IMR-90 (cell line): ENCODE measurements around the gene STAT3. TPM values are rescaled to one million over a fixed set of nuclear protein-coding genes. Genes with fewer than 3 reads are reported as not detected.
A peak's percentile ranks its signal among the peaks of the same experiment; 100 is the strongest.

ENCODE experiments used
- ATAC-seq: fragments of 200-7000 bp; cut with Tn5 transposase; 2 replicates; pipeline ENCODE4 v1.9.1; 2020; ENCODE audit warnings: low read depth, mild to moderate bottlenecking, moderate library complexity
- BruUV-seq: library from RNA; stranded (reverse); fragments of 400-500 nt; replicated peaks from 2 replicates; lab custom pipeline; 2021; lab: Mats Ljungman, UMichigan
- CTCF ChIA-PET: fragments of 300-600 bp; formaldehyde crosslinking; extraction: SDS; loops from one replicate; lab custom pipeline; 2021; ENCODE audit warnings: antibody characterized with exemption; lab: Yijun Ruan, JAX
- POLR2A ChIA-PET: fragments of 300-600 bp; sonication (Branson Sonifier 250); formaldehyde crosslinking; loops from one replicate; lab custom pipeline; 2022; ENCODE audit warnings: antibody characterized with exemption; ENCODE audit not compliant: unreplicated experiment; lab: Charles Lee
- DNase-seq: peaks from one replicate; pipeline ENCODE4 v3.0.0; 2013
- H2AFZ ChIP-seq: replicated peaks from 2 replicates; pipeline ENCODE3; 2013; ENCODE audit warnings: low read length, mild to moderate bottlenecking; ENCODE audit not compliant: poor library complexity
- H2AK5ac ChIP-seq: 2 replicates; pipeline ENCODE4 v1.6.1; 2013; ENCODE audit warnings: low read depth, low read length, inconsistent platforms
- H2AK9ac ChIP-seq: replicated peaks from 2 replicates; pipeline ENCODE3; 2013; ENCODE audit warnings: mild to moderate bottlenecking, low read depth, low read length, moderate library complexity; ENCODE audit not compliant: poor library complexity
- H2BK120ac ChIP-seq: 2 replicates; pipeline ENCODE4 v1.6.1; 2013; ENCODE audit warnings: low read depth, low read length, inconsistent platforms
- H2BK15ac ChIP-seq: 3 replicates; pipeline ENCODE4 v1.6.1; 2013; ENCODE audit warnings: low read depth, low read length, inconsistent platforms
- H2BK20ac ChIP-seq: 2 replicates; pipeline ENCODE4 v1.6.1; 2013; ENCODE audit warnings: low read depth, mild to moderate bottlenecking, inconsistent platforms, low read length, moderate library complexity
- H2BK5ac ChIP-seq: 2 replicates; pipeline ENCODE4 v1.6.1; 2013; ENCODE audit warnings: mild to moderate bottlenecking, low read depth, low read length, inconsistent platforms; ENCODE audit not compliant: poor library complexity, severe bottlenecking
- H3K14ac ChIP-seq: replicated peaks from 2 replicates; pipeline ENCODE4 v1.6.1; 2013; ENCODE audit warnings: low read depth, low read length, inconsistent platforms
- H3K18ac ChIP-seq: 2 replicates; pipeline ENCODE4 v1.6.1; 2013; ENCODE audit warnings: low read depth, low read length, control low read depth
- H3K23ac ChIP-seq: 2 replicates; pipeline ENCODE4 v1.6.1; 2013; ENCODE audit warnings: low read depth, low read length, inconsistent platforms
- H3K27ac ChIP-seq: 2 replicates; pipeline ENCODE4 v1.5.1; 2013; ENCODE audit warnings: mild to moderate bottlenecking, control low read depth, low read length; ENCODE audit not compliant: insufficient read depth
- H3K27me3 ChIP-seq: 2 replicates; pipeline ENCODE4 v1.6.1; 2013; ENCODE audit warnings: low read length; ENCODE audit not compliant: control insufficient read depth, insufficient read depth
- H3K36me3 ChIP-seq: 2 replicates; pipeline ENCODE4 v1.6.1; 2013; ENCODE audit warnings: low read length, mixed read lengths; ENCODE audit not compliant: control insufficient read depth, insufficient read depth
- H3K4ac ChIP-seq: 2 replicates; pipeline ENCODE4 v1.6.1; 2013; ENCODE audit warnings: low read depth, low read length, inconsistent platforms
- H3K4me1 ChIP-seq: 2 replicates; pipeline ENCODE4 v1.6.1; 2013; ENCODE audit warnings: low read length, mixed read lengths; ENCODE audit not compliant: control insufficient read depth, insufficient read depth
- H3K4me2 ChIP-seq: 2 replicates; pipeline ENCODE4 v1.6.1; 2013; ENCODE audit warnings: low read depth, mild to moderate bottlenecking, control low read depth, low read length, moderate library complexity
- H3K4me3 ChIP-seq: 2 replicates; pipeline ENCODE4 v1.5.1; 2013; ENCODE audit warnings: low read depth, mild to moderate bottlenecking, control low read depth, low read length, moderate library complexity; ENCODE audit not compliant: insufficient read depth
- H3K56ac ChIP-seq: 2 replicates; pipeline ENCODE4 v1.6.1; 2013; ENCODE audit warnings: low read length, inconsistent platforms; ENCODE audit not compliant: insufficient read depth; ENCODE audit errors: extremely low read depth
- H3K79me1 ChIP-seq, 2 experiments: 2 replicates each; pipeline ENCODE4 v1.6.1; 2013; ENCODE audit warnings: low read length in 2 of 2, inconsistent platforms in 1 of 2, low read depth in 1 of 2
- H3K9ac ChIP-seq: 2 replicates; pipeline ENCODE4 v1.6.1; 2013; ENCODE audit warnings: low read depth, low read length, control low read depth
- H3K9me1 ChIP-seq: 2 replicates; pipeline ENCODE4 v1.6.1; 2013; ENCODE audit warnings: low read length, inconsistent platforms; ENCODE audit not compliant: insufficient read depth
- H3K9me3 ChIP-seq: 2 replicates; pipeline ENCODE4 v1.6.1; 2013; ENCODE audit warnings: low read length; ENCODE audit not compliant: control insufficient read depth, insufficient read depth
- H4K20me1 ChIP-seq: 2 replicates; pipeline ENCODE4 v1.6.1; 2013; ENCODE audit warnings: low read length, inconsistent platforms; ENCODE audit not compliant: insufficient read depth
- H4K5ac ChIP-seq: 2 replicates; pipeline ENCODE4 v1.6.1; 2013; ENCODE audit warnings: mild to moderate bottlenecking, low read depth, low read length, control low read depth
- H4K8ac ChIP-seq, 2 experiments: 2 replicates each; pipeline ENCODE4 v1.6.1; 2013; ENCODE audit warnings: low read depth in 2 of 2, low read length in 2 of 2, control low read depth in 1 of 2, inconsistent platforms in 1 of 2
- H4K91ac ChIP-seq: 2 replicates; pipeline ENCODE4 v1.6.1; 2013; ENCODE audit warnings: low read depth, low read length, inconsistent platforms; ENCODE audit not compliant: insufficient read depth
- BHLHE40 ChIP-seq: fragments of 150-350 bp; IDR thresholded peaks from 2 replicates; pipeline ENCODE4 v1.6.1; 2016; ENCODE audit warnings: mild to moderate bottlenecking, low read depth, low read length
- CEBPB ChIP-seq: IDR thresholded peaks from 2 replicates; pipeline ENCODE4 v1.6.1; 2012; ENCODE audit warnings: low read depth, low read length, improper control_type of control experiment
- CHD1 ChIP-seq: IDR thresholded peaks from 2 replicates; pipeline ENCODE4 v1.6.1; 2012; ENCODE audit warnings: low read depth, low read length, improper control_type of control experiment
- FOS ChIP-seq: fragments of 150-350 bp; IDR thresholded peaks from 2 replicates; pipeline ENCODE4 v1.6.1; 2016; ENCODE audit warnings: low read depth, low read length
- MAFK ChIP-seq: IDR thresholded peaks from 2 replicates; pipeline ENCODE4 v1.6.1; 2012; ENCODE audit warnings: low read depth, low read length, improper control_type of control experiment
- MAZ ChIP-seq: IDR thresholded peaks from 2 replicates; pipeline ENCODE4 v1.6.1; 2012; ENCODE audit warnings: low read depth, mild to moderate bottlenecking, low read length, improper control_type of control experiment, moderate library complexity, borderline replicate concordance
- MXI1 ChIP-seq: IDR thresholded peaks from 2 replicates; pipeline ENCODE4 v1.6.1; 2012; ENCODE audit warnings: low read depth, mild to moderate bottlenecking, low read length, moderate library complexity, borderline replicate concordance
- NFE2L2 ChIP-seq: fragments of 150-350 bp; IDR thresholded peaks from 2 replicates; pipeline ENCODE4 v1.6.1; 2016; ENCODE audit warnings: low read depth, mild to moderate bottlenecking, low read length
- POLR2A ChIP-seq: IDR thresholded peaks from 2 replicates; pipeline ENCODE4 v1.6.1; 2012; ENCODE audit warnings: mild to moderate bottlenecking, low read depth, low read length
- RAD21 ChIP-seq: IDR thresholded peaks from 2 replicates; pipeline ENCODE4 v1.6.1; 2012; ENCODE audit warnings: low read length, improper control_type of control experiment
- RCOR1 ChIP-seq: IDR thresholded peaks from 2 replicates; pipeline ENCODE4 v1.6.1; 2012; ENCODE audit warnings: mild to moderate bottlenecking, low read length, improper control_type of control experiment; ENCODE audit not compliant: insufficient replicate concordance
- RFX5 ChIP-seq: IDR thresholded peaks from 2 replicates; pipeline ENCODE4 v1.8.0; 2012; ENCODE audit warnings: low read depth, mild to moderate bottlenecking, low read length, moderate library complexity
- SMC3 ChIP-seq: fragments of 150-350 bp; IDR thresholded peaks from 2 replicates; pipeline ENCODE4 v1.6.1; 2016; ENCODE audit warnings: low read depth, mild to moderate bottlenecking, antibody characterized with exemption, low read length, moderate library complexity
- WGBS, 2 experiments: methylation state at CpG; one replicate each; pipeline versions ENCODE4 v1.1.5 to v1.1.7; 2013; ENCODE audit warnings: missing lambda C conversion rate in 2 of 2; ENCODE audit not compliant: insufficient read length in 1 of 2; ENCODE audit errors: extremely low coverage in 2 of 2; 5-methylcytosine and 5-hydroxymethylcytosine counted together
- dilution Hi-C: fragments of 300-500 bp; cut with HindIII; formaldehyde crosslinking; loops from one replicate; pipeline ENCODE4 v1.14.3; 2018; ENCODE audit warnings: low sequenced_read_pairs; ENCODE audit not compliant: unreplicated experiment
- in situ Hi-C: fragments of 300-500 bp; cut with MboI; formaldehyde crosslinking; loops from 3 replicates; pipeline ENCODE4 v1.14.3; 2019; ENCODE audit warnings: low sequenced_read_pairs, inconsistent platforms, mixed read lengths
- intact Hi-C: fragments of 100-400 bp; cut with micrococcal nuclease; formaldehyde crosslinking; loops from 2 replicates; pipeline ENCODE4 v1.10.0; 2022
- polyA plus RNA-seq, 3 experiments: library from polyadenylated mRNA; depleted of rRNA; stranded (reverse); fragments of >200 nt; gene quantifications; 2 replicates each; pipeline ENCODE4 v1.2.3, GENCODE V29; 2012; ENCODE audit warnings: low replicate concordance in 1 of 3
- total RNA-seq: library from RNA; depleted of rRNA; stranded (reverse); fragments of >200 nt; gene quantifications from 2 replicates; pipeline ENCODE4 v1.2.3, GENCODE V29; 2012
- TF ChIP-seq, protein P1 (sequence below): conservative IDR thresholded peaks from 2 replicates; pipeline ENCODE4 v1.5.1; 2012; ENCODE audit warnings: mild to moderate bottlenecking, low read depth, low read length, improper control_type of control experiment
- TF ChIP-seq, protein P2 (sequence below): fragments of 150-350 bp; IDR thresholded peaks from 2 replicates; pipeline ENCODE4 v1.6.1; 2016; ENCODE audit warnings: low read depth, mild to moderate bottlenecking, low read length, moderate library complexity, borderline replicate concordance
- TF ChIP-seq, protein P3 (sequence below): fragments of 150-350 bp; IDR thresholded peaks from 2 replicates; pipeline ENCODE4 v1.6.1; 2017; ENCODE audit warnings: mild to moderate bottlenecking, antibody characterized with exemption, low read length, low read depth

STAT3 gene
- total and polyA plus RNA-seq, 2 of the 4 experiments (the other 2 are of a cell fraction): 47.2 to 66.3 TPM

DNA sequence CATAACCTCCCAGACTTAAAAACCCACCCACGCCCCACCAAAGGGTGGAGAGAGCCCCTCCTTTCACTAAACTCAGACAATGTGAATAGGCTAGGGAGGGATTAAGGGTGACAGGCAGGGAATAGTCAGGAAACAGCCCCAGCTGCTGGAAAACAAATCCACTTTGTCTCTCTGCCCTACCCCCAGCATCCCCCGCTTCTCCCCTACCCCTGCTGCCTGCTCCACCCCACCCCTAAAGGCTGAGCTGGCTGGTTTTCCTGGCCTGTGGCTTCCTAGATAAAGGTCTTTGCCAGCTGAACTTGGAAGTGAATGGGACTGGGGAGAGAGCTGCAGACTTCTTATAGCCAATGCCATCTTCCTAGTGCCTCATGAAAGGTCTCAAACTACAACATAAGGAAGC is 19.8 kb upstream of the STAT3 start:
- no peak overlapping the region for H2AFZ ChIP-seq
- CTCF ChIA-PET: no interaction called here
- no peak overlapping the region for H3K9ac ChIP-seq
- WGBS, 2 experiments: no CpG with 5 or more reads among the region's 2 CpGs
- no peak overlapping the region for H2AK9ac ChIP-seq
- DNase-seq (no peak), ATAC-seq (no peak)
- H4K91ac ChIP-seq: no peak overlapping the region
- H4K5ac ChIP-seq: no peak overlapping the region
- dilution Hi-C loops (no loop called here), intact Hi-C loops (loop anchor here (5.0 kb wide), 1 partner anchor 109 kb away; no protein-coding TSS in a partner anchor), in situ Hi-C loops (no loop called here)
- peaks cover 100% of the 10 kb centered on the region for H4K20me1 ChIP-seq
- H2BK15ac ChIP-seq: no peak overlapping the region
- no peak overlapping the region for H3K4me2 ChIP-seq
- no peaks in the 10 kb centered on the region for H3K9me3 ChIP-seq
- H3K4me3 ChIP-seq: no peak overlapping the region
- BruUV-seq: no TSS peak
- peaks cover 35% of the 10 kb centered on the region for H3K36me3 ChIP-seq
- H3K18ac ChIP-seq: no peak overlapping the region
- peaks cover 39% of the 10 kb centered on the region for H3K4me1 ChIP-seq
- H3K4ac ChIP-seq: no peak overlapping the region
- no peak overlapping the region for H2BK20ac ChIP-seq
- H2AK5ac ChIP-seq: no peak overlapping the region
- H4K8ac ChIP-seq: no peak overlapping the region
- peak overlapping the region; percentile 34; the same call in 1 of the 2 replicates for H3K23ac ChIP-seq
- H3K79me1 ChIP-seq: peaks cover 0 to 67% of the 10 kb centered on the region in 2 experiments; a peak in 3 of 4 replicates
- POLR2A ChIA-PET: interaction anchor here (1.1 kb wide), 1 partner anchor 15 kb away, joined by 6 read pairs; the partner anchor contains the start of gene CAVIN1
- peak overlapping the region; percentile 38 for H2BK5ac ChIP-seq
- no peak for TF ChIP-seq CEBPB
- TF ChIP-seq NFE2L2: no peak
- TF ChIP-seq MAZ: no peak
- TF ChIP-seq, protein P1, sequence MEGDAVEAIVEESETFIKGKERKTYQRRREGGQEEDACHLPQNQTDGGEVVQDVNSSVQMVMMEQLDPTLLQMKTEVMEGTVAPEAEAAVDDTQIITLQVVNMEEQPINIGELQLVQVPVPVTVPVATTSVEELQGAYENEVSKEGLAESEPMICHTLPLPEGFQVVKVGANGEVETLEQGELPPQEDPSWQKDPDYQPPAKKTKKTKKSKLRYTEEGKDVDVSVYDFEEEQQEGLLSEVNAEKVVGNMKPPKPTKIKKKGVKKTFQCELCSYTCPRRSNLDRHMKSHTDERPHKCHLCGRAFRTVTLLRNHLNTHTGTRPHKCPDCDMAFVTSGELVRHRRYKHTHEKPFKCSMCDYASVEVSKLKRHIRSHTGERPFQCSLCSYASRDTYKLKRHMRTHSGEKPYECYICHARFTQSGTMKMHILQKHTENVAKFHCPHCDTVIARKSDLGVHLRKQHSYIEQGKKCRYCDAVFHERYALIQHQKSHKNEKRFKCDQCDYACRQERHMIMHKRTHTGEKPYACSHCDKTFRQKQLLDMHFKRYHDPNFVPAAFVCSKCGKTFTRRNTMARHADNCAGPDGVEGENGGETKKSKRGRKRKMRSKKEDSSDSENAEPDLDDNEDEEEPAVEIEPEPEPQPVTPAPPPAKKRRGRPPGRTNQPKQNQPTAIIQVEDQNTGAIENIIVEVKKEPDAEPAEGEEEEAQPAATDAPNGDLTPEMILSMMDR: no peak
- no peak for TF ChIP-seq POLR2A
- TF ChIP-seq CHD1: no peak
- TF ChIP-seq RCOR1: no peak
- no peak for TF ChIP-seq BHLHE40
- TF ChIP-seq, protein P2, sequence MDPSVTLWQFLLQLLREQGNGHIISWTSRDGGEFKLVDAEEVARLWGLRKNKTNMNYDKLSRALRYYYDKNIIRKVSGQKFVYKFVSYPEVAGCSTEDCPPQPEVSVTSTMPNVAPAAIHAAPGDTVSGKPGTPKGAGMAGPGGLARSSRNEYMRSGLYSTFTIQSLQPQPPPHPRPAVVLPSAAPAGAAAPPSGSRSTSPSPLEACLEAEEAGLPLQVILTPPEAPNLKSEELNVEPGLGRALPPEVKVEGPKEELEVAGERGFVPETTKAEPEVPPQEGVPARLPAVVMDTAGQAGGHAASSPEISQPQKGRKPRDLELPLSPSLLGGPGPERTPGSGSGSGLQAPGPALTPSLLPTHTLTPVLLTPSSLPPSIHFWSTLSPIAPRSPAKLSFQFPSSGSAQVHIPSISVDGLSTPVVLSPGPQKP: no peak
- no peak for TF ChIP-seq RFX5
- no peak for TF ChIP-seq RAD21
- TF ChIP-seq SMC3: no peak
- TF ChIP-seq MXI1: no peak
- no peak for TF ChIP-seq MAFK
- TF ChIP-seq, protein P3, sequence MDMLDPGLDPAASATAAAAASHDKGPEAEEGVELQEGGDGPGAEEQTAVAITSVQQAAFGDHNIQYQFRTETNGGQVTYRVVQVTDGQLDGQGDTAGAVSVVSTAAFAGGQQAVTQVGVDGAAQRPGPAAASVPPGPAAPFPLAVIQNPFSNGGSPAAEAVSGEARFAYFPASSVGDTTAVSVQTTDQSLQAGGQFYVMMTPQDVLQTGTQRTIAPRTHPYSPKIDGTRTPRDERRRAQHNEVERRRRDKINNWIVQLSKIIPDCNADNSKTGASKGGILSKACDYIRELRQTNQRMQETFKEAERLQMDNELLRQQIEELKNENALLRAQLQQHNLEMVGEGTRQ: no peak
- no peak for TF ChIP-seq FOS
- peaks cover 32% of the 10 kb centered on the region for H3K9me1 ChIP-seq
- no peaks in the 10 kb centered on the region for H3K27me3 ChIP-seq
- no peak overlapping the region for H3K56ac ChIP-seq
- 0 out of 2 replicates have a peak overlapping the region, but pooled peaks have one; percentile 50 for H3K14ac ChIP-seq
- H3K27ac ChIP-seq: peak overlapping the region; percentile 30; the same call in 1 of the 2 replicates
- no peak overlapping the region for H2BK120ac ChIP-seq
